Measurements from ENCODE around the gene NDUFB5. TPM values are rescaled to one million over a fixed set of nuclear protein-coding genes. Genes with fewer than 3 reads are reported as not detected.

NDUFB5 gene
- total RNA-seq, 2 donors from 2014 or later = 33.3 to 37.3 TPM

DNA sequence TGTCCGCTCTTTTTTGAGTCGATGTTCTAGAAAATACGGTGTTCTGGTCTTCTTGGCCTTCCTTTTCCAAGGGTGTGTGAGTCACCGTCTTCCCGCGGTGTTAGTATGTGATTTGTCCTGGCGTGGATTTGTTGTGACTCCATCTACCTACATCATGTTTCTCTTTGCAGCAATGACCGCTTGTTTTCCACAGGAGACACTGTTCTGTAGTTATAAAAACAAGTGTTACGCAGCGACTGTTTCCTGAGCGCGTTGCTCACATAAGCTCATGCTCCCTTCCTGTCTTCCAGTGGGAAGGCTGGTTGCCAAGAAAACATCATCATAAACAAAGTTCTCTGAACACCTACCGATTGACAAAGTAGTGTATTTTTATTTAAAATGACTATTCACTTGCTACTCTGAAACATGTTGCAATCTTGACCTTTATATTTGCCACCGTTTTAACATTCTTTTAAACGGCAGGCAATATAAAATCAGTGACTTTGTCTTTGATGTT is 67.2 kb downstream of the NDUFB5 start:
- no peak overlapping the region for H3K27ac Mint-ChIP-seq
- peaks cover 4% of the 10 kb centered on the region for H3K36me3 Mint-ChIP-seq (ENCODE audit: low read depth)

DNA sequence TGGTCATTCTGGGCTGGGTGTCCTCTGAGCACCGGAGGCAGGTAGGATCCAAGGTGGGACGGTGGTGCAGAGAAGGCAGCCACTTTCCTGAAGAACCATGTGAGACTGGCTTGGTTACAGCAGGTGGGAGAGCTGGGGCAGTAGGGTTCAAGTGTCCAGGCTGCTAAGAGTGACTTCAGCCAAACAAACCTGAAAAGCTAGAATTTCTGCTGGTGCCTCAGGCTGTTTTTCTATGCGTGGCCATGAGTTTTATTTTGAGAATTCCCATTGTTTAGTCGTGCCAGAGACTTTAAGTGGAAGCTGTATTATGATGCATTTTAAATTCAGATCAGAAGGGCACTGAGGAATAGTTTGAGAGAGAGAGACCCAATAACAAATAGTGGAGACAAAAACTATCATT is 68.3 kb downstream of the NDUFB5 start:
- H3K9me3 ChIP-seq (ENCODE audit: control insufficient read depth, low read length, poor library complexity, severe bottlenecking) = no peaks in the 10 kb centered on the region
- H3K4me1 Mint-ChIP-seq = peaks cover 12% of the 10 kb centered on the region

More for the DNA sequence above, 67.2 kb downstream of the NDUFB5 start:
- Mint-ChIP-seq H3K4me1 (peaks cover 12% of the 10 kb centered on the region), H3K4me3 (no peak overlapping the region), H3K27me3 (no peaks in the 10 kb centered on the region)
- ATAC-seq (no peak), DNase-seq (no peak)
- H3K9me3 ChIP-seq (ENCODE audit: control insufficient read depth, low read length, poor library complexity, severe bottlenecking) = no peaks in the 10 kb centered on the region

GRCh38 chr3:179673523-179673922 is 68.9 kb downstream of the NDUFB5 start:
- Mint-ChIP-seq H3K4me3 (no peak overlapping the region), H3K27ac (peak overlapping the region; percentile 39), H3K27me3 (no peaks in the 10 kb centered on the region), H3K36me3 (ENCODE audit: low read depth) (peaks cover 4% of the 10 kb centered on the region), H3K4me1 (peaks cover 12% of the 10 kb centered on the region)
- no peak for ATAC-seq
- DNase-seq = no peak
- H3K9me3 ChIP-seq (ENCODE audit: control insufficient read depth, low read length, poor library complexity, severe bottlenecking) = no peaks in the 10 kb centered on the region

More for the DNA sequence above, 68.3 kb downstream of the NDUFB5 start:
- H3K27ac Mint-ChIP-seq = peak overlapping the region; percentile 39
- H3K36me3 Mint-ChIP-seq (ENCODE audit: low read depth) = peaks cover 4% of the 10 kb centered on the region
- H3K4me3 Mint-ChIP-seq = no peak overlapping the region
- ATAC-seq (no peak), DNase-seq (no peak)
- H3K27me3 Mint-ChIP-seq = no peaks in the 10 kb centered on the region

GRCh38 chr3:179676081-179676480 is 71.5 kb downstream of the NDUFB5 start:
- H3K36me3 Mint-ChIP-seq (ENCODE audit: low read depth) = peaks cover 2% of the 10 kb centered on the region
- no peaks in the 10 kb centered on the region for H3K27me3 Mint-ChIP-seq
- no peak overlapping the region for H3K4me3 Mint-ChIP-seq
- no peaks in the 10 kb centered on the region for H3K9me3 ChIP-seq (ENCODE audit: control insufficient read depth, low read length, poor library complexity, severe bottlenecking)
- no peak for DNase-seq
- peaks cover 12% of the 10 kb centered on the region for H3K4me1 Mint-ChIP-seq
- no peak for ATAC-seq
- H3K27ac Mint-ChIP-seq = no peak overlapping the region

Other genes starting within 250 kb of the NDUFB5 start
- gene GNB4, start 153.3 kb upstream of the NDUFB5 start, total RNA-seq = under 1 TPM; 0.78 to 0.90 TPM
- 10 to 100 TPM; 30.5 to 31.7 TPM for gene ACTL6A, start 41.9 kb upstream of the NDUFB5 start, total RNA-seq
- gene MRPL47, start 156 bp upstream of the NDUFB5 start, total RNA-seq = 10 to 100 TPM; 21.3 to 25.6 TPM
- 1 to 10 TPM; 7.7 to 7.9 TPM for gene USP13, start 48.2 kb downstream of the NDUFB5 start, total RNA-seq